Measurements from ENCODE around the gene ADORA2A. TPM values are rescaled to one million over a fixed set of nuclear protein-coding genes. Genes with fewer than 3 reads are reported as not detected.

The ADORA2A gene
- total RNA-seq, 1 experiment from 2014 or later: 7.6 TPM

DNA sequence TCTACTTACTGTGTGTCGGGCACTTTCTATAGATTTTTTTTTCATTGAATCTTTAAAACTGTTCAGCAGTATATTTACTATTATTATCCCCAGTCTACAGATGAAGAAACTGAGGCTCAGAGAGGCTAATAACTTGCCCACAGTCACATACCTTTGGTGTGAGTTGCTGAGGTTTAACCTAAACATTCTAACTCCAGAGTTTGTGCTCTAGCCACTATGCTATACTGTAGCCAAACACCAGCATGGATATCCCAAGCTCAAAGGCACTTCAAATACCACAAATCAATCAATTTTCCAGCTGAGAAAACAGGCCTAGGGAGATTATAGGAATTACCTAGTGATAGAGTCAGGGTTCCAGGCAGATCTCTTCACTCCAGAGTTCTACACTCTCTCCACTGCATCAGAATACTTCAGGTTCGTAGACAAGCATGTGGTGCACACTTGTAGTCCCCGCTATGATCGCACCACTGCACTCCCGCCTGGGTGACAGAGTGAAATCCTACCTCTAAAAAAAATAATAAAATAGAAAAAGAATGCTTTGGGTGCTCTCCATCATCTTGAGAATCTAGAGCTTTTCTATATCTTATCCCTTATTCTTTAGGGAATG is 47.4 kb downstream of the ADORA2A start (continued):
- TF ChIP-seq, protein P1, sequence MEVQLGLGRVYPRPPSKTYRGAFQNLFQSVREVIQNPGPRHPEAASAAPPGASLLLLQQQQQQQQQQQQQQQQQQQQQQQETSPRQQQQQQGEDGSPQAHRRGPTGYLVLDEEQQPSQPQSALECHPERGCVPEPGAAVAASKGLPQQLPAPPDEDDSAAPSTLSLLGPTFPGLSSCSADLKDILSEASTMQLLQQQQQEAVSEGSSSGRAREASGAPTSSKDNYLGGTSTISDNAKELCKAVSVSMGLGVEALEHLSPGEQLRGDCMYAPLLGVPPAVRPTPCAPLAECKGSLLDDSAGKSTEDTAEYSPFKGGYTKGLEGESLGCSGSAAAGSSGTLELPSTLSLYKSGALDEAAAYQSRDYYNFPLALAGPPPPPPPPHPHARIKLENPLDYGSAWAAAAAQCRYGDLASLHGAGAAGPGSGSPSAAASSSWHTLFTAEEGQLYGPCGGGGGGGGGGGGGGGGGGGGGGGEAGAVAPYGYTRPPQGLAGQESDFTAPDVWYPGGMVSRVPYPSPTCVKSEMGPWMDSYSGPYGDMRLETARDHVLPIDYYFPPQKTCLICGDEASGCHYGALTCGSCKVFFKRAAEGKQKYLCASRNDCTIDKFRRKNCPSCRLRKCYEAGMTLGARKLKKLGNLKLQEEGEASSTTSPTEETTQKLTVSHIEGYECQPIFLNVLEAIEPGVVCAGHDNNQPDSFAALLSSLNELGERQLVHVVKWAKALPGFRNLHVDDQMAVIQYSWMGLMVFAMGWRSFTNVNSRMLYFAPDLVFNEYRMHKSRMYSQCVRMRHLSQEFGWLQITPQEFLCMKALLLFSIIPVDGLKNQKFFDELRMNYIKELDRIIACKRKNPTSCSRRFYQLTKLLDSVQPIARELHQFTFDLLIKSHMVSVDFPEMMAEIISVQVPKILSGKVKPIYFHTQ (CRISPR knock-in tag; IDR thresholded peaks at IDR 0.05): no peak
- no peak for TF ChIP-seq ZNF423 (CRISPR knock-in tag; IDR thresholded peaks at IDR 0.05)

DNA sequence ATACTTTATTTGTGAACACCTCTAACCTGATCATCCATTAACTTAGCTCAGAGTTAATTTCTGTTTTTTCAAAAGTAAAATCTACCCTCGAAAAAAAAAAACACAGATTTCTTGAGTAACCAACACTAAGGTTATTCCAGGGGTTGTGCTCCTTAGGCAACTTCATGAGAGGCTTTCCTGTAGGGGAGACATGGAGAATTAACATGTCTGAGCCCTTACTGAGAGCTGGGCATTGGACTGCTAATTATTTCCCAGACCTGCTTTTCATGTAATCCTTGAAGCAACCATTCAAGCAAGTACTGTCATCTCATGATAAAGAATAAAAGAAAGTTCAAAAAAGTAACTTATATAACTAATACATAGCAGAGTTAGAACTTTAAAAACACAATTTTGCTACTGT is 54.2 kb downstream of the ADORA2A start:
- no peak for DNase-seq (ENCODE audit: low spot score)
- H3K27ac Mint-ChIP-seq: no peak overlapping the region
- TF ChIP-seq, protein P2, sequence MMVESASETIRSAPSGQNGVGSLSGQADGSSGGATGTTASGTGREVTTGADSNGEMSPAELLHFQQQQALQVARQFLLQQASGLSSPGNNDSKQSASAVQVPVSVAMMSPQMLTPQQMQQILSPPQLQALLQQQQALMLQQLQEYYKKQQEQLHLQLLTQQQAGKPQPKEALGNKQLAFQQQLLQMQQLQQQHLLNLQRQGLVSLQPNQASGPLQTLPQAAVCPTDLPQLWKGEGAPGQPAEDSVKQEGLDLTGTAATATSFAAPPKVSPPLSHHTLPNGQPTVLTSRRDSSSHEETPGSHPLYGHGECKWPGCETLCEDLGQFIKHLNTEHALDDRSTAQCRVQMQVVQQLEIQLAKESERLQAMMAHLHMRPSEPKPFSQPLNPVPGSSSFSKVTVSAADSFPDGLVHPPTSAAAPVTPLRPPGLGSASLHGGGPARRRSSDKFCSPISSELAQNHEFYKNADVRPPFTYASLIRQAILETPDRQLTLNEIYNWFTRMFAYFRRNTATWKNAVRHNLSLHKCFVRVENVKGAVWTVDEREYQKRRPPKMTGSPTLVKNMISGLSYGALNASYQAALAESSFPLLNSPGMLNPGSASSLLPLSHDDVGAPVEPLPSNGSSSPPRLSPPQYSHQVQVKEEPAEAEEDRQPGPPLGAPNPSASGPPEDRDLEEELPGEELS (CRISPR knock-in tag; IDR thresholded peaks at IDR 0.05): no peak
- TF ChIP-seq, protein P3, sequence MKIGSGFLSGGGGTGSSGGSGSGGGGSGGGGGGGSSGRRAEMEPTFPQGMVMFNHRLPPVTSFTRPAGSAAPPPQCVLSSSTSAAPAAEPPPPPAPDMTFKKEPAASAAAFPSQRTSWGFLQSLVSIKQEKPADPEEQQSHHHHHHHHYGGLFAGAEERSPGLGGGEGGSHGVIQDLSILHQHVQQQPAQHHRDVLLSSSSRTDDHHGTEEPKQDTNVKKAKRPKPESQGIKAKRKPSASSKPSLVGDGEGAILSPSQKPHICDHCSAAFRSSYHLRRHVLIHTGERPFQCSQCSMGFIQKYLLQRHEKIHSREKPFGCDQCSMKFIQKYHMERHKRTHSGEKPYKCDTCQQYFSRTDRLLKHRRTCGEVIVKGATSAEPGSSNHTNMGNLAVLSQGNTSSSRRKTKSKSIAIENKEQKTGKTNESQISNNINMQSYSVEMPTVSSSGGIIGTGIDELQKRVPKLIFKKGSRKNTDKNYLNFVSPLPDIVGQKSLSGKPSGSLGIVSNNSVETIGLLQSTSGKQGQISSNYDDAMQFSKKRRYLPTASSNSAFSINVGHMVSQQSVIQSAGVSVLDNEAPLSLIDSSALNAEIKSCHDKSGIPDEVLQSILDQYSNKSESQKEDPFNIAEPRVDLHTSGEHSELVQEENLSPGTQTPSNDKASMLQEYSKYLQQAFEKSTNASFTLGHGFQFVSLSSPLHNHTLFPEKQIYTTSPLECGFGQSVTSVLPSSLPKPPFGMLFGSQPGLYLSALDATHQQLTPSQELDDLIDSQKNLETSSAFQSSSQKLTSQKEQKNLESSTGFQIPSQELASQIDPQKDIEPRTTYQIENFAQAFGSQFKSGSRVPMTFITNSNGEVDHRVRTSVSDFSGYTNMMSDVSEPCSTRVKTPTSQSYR (CRISPR knock-in tag; IDR thresholded peaks at IDR 0.05): no peak
- TF ChIP-seq, protein P4, sequence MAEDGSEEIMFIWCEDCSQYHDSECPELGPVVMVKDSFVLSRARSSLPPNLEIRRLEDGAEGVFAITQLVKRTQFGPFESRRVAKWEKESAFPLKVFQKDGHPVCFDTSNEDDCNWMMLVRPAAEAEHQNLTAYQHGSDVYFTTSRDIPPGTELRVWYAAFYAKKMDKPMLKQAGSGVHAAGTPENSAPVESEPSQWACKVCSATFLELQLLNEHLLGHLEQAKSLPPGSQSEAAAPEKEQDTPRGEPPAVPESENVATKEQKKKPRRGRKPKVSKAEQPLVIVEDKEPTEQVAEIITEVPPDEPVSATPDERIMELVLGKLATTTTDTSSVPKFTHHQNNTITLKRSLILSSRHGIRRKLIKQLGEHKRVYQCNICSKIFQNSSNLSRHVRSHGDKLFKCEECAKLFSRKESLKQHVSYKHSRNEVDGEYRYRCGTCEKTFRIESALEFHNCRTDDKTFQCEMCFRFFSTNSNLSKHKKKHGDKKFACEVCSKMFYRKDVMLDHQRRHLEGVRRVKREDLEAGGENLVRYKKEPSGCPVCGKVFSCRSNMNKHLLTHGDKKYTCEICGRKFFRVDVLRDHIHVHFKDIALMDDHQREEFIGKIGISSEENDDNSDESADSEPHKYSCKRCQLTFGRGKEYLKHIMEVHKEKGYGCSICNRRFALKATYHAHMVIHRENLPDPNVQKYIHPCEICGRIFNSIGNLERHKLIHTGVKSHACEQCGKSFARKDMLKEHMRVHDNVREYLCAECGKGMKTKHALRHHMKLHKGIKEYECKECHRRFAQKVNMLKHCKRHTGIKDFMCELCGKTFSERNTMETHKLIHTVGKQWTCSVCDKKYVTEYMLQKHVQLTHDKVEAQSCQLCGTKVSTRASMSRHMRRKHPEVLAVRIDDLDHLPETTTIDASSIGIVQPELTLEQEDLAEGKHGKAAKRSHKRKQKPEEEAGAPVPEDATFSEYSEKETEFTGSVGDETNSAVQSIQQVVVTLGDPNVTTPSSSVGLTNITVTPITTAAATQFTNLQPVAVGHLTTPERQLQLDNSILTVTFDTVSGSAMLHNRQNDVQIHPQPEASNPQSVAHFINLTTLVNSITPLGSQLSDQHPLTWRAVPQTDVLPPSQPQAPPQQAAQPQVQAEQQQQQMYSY (CRISPR knock-in tag; IDR thresholded peaks at IDR 0.05): no peak
- TF ChIP-seq RORB (CRISPR knock-in tag; IDR thresholded peaks at IDR 0.05) (no peak), ETV6 (CRISPR knock-in tag; IDR thresholded peaks at IDR 0.05) (no peak), ZNF219 (CRISPR knock-in tag; IDR thresholded peaks at IDR 0.05; ENCODE audit: borderline replicate concordance) (no peak), TCF7 (CRISPR knock-in tag; IDR thresholded peaks at IDR 0.05; ENCODE audit: low read depth) (no peak), ZNF671 (CRISPR knock-in tag; IDR thresholded peaks at IDR 0.05) (no peak), CREB1 (CRISPR knock-in tag; IDR thresholded peaks at IDR 0.05) (no peak), TP53 (CRISPR knock-in tag; IDR thresholded peaks at IDR 0.05) (no peak), GABPB1 (CRISPR knock-in tag; IDR thresholded peaks at IDR 0.05) (no peak), ZNF138 (CRISPR knock-in tag; conservative IDR thresholded peaks at IDR 0.05) (no peak), GTF2I (CRISPR knock-in tag; conservative IDR thresholded peaks at IDR 0.05) (no peak)
- TF ChIP-seq, protein P5, sequence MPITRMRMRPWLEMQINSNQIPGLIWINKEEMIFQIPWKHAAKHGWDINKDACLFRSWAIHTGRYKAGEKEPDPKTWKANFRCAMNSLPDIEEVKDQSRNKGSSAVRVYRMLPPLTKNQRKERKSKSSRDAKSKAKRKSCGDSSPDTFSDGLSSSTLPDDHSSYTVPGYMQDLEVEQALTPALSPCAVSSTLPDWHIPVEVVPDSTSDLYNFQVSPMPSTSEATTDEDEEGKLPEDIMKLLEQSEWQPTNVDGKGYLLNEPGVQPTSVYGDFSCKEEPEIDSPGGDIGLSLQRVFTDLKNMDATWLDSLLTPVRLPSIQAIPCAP (CRISPR knock-in tag; IDR thresholded peaks at IDR 0.05): no peak
- TF ChIP-seq, protein P6, sequence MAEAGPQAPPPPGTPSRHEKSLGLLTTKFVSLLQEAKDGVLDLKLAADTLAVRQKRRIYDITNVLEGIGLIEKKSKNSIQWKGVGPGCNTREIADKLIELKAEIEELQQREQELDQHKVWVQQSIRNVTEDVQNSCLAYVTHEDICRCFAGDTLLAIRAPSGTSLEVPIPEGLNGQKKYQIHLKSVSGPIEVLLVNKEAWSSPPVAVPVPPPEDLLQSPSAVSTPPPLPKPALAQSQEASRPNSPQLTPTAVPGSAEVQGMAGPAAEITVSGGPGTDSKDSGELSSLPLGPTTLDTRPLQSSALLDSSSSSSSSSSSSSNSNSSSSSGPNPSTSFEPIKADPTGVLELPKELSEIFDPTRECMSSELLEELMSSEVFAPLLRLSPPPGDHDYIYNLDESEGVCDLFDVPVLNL (CRISPR knock-in tag; IDR thresholded peaks at IDR 0.05; ENCODE audit: borderline replicate concordance, low read depth): no peak
- TF ChIP-seq, protein P7, sequence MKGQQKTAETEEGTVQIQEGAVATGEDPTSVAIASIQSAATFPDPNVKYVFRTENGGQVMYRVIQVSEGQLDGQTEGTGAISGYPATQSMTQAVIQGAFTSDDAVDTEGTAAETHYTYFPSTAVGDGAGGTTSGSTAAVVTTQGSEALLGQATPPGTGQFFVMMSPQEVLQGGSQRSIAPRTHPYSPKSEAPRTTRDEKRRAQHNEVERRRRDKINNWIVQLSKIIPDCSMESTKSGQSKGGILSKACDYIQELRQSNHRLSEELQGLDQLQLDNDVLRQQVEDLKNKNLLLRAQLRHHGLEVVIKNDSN (CRISPR knock-in tag; IDR thresholded peaks at IDR 0.05): no peak
- no peaks in the 10 kb centered on the region for H3K36me3 Mint-ChIP-seq
- peaks cover 5% of the 10 kb centered on the region for H3K4me1 Mint-ChIP-seq
- POLR2A ChIA-PET: no interaction called here
- no peak overlapping the region for H3K4me3 Mint-ChIP-seq
- CTCF ChIA-PET: interaction anchor here (0.6 to 2.4 kb wide), 4 partner anchors 20 to 79 kb away, joined by 3 to 8 read pairs (median 4); no protein-coding TSS in a partner anchor
- H3K9me3 Mint-ChIP-seq: no peaks in the 10 kb centered on the region
- H3K27me3 Mint-ChIP-seq (ENCODE audit: low read depth): no peaks in the 10 kb centered on the region
- ATAC-seq: peak; percentile 65

Measured in WTC11 (cell line).